GM23248 (cell line): ENCODE results near the gene SPACA1. TPM values are rescaled to one million over a fixed set of nuclear protein-coding genes. Genes with fewer than 3 reads are reported as not detected.
A peak's percentile ranks its signal among the peaks of the same experiment; 100 is the strongest.

Source experiments
- DNase-seq: peaks from one replicate; pipeline ENCODE4 v3.0.0-alpha.2; 2015
- H2AFZ ChIP-seq: fragments of 200-600 bp; sonication (generic); 2 replicates; pipeline ENCODE4 v1.6.1; 2016; ENCODE audit warnings: antibody characterized with exemption
- H3F3A ChIP-seq: fragments of 200-600 bp; sonication (generic); 2 replicates; pipeline ENCODE4 v1.6.1; 2016; ENCODE audit warnings: mild to moderate bottlenecking, antibody characterized with exemption, mixed run types; ENCODE audit not compliant: insufficient read depth
- H3K27ac ChIP-seq: fragments of 200-600 bp; sonication (generic); 2 replicates; pipeline ENCODE4 v1.5.1; 2016; ENCODE audit warnings: mild to moderate bottlenecking
- H3K27me3 ChIP-seq: fragments of 200-600 bp; sonication (generic); replicated peaks from 2 replicates; pipeline ENCODE4 v1.6.1; 2016; ENCODE audit warnings: mild to moderate bottlenecking; ENCODE audit not compliant: insufficient read depth
- H3K36me3 ChIP-seq: fragments of 200-600 bp; sonication (generic); 2 replicates; pipeline ENCODE4 v1.6.1; 2016; ENCODE audit warnings: low read depth, mild to moderate bottlenecking
- H3K4me1 ChIP-seq: fragments of 200-600 bp; sonication (generic); 2 replicates; pipeline ENCODE4 v1.6.1; 2016; ENCODE audit warnings: mild to moderate bottlenecking; ENCODE audit not compliant: insufficient read depth
- H3K4me2 ChIP-seq: fragments of 200-600 bp; sonication (generic); one replicate; pipeline ENCODE4 v1.6.1; 2016; ENCODE audit warnings: mild to moderate bottlenecking; ENCODE audit not compliant: unreplicated experiment
- H3K4me3 ChIP-seq: fragments of 200-600 bp; sonication (generic); 2 replicates; pipeline ENCODE4 v1.5.1; 2016; ENCODE audit warnings: mild to moderate bottlenecking
- H3K79me2 ChIP-seq: fragments of 200-600 bp; sonication (generic); 2 replicates; pipeline ENCODE4 v1.6.1; 2016; ENCODE audit warnings: mild to moderate bottlenecking; ENCODE audit not compliant: insufficient read depth
- H3K9ac ChIP-seq: fragments of 200-600 bp; sonication (generic); 2 replicates; pipeline ENCODE4 v1.6.1; 2016; ENCODE audit warnings: mild to moderate bottlenecking
- H3K9me2 ChIP-seq: fragments of 200-600 bp; sonication (generic); 2 replicates; pipeline ENCODE4 v1.6.1; 2016; ENCODE audit warnings: mixed run types, mild to moderate bottlenecking, moderate library complexity; ENCODE audit not compliant: insufficient read depth
- H3K9me3 ChIP-seq: fragments of 200-600 bp; sonication (generic); one replicate; pipeline ENCODE4 v1.6.1; 2017; ENCODE audit warnings: low read depth
- H4K20me1 ChIP-seq: fragments of 200-600 bp; sonication (generic); 2 replicates; pipeline ENCODE4 v1.6.0; 2016; ENCODE audit not compliant: insufficient read depth
- EZH2 ChIP-seq: fragments of 200-600 bp; sonication (generic); IDR thresholded peaks from 2 replicates; pipeline ENCODE4 v1.6.1; 2018; ENCODE audit warnings: antibody characterized with exemption, mild to moderate bottlenecking; ENCODE audit not compliant: insufficient read depth, poor library complexity, severe bottlenecking
- EZH2phosphoT487 ChIP-seq: fragments of 200-600 bp; sonication (generic); IDR thresholded peaks from 2 replicates; pipeline ENCODE4 v1.6.1; 2018; ENCODE audit warnings: antibody characterized with exemption, moderate library complexity, mild to moderate bottlenecking, low read depth; ENCODE audit not compliant: insufficient read depth
- WGBS, 2 experiments: methylation state at CpG; one replicate each; pipeline ENCODE4 v1.1.6; 2015 to 2017; ENCODE audit warnings: low lambda C conversion rate in 2 of 2, low coverage in 1 of 2; ENCODE audit errors: missing lambda C conversion rate in 2 of 2; 5-methylcytosine and 5-hydroxymethylcytosine counted together
- in situ Hi-C: fragments of 300-500 bp; cut with MboI; formaldehyde crosslinking; loops from 2 replicates; pipeline ENCODE4 v1.15.0; 2020
- polyA plus RNA-seq: library from polyadenylated mRNA; unstranded; fragments of >200 nt; fragmentation: Nextera tagmentation; extraction: Ambion mirVana; gene quantifications from 2 replicates; pipeline ENCODE4 v1.2.1, GENCODE V29; 2016
- total RNA-seq: library from RNA; depleted of rRNA; stranded (reverse); fragments of >200 nt; shearing (Covaris generic); gene quantifications from 2 replicates; pipeline ENCODE4 v1.2.3, GENCODE V29; 2014

The SPACA1 gene
- total and polyA plus RNA-seq, 2 experiments from 2014 or later: not detected

DNA sequence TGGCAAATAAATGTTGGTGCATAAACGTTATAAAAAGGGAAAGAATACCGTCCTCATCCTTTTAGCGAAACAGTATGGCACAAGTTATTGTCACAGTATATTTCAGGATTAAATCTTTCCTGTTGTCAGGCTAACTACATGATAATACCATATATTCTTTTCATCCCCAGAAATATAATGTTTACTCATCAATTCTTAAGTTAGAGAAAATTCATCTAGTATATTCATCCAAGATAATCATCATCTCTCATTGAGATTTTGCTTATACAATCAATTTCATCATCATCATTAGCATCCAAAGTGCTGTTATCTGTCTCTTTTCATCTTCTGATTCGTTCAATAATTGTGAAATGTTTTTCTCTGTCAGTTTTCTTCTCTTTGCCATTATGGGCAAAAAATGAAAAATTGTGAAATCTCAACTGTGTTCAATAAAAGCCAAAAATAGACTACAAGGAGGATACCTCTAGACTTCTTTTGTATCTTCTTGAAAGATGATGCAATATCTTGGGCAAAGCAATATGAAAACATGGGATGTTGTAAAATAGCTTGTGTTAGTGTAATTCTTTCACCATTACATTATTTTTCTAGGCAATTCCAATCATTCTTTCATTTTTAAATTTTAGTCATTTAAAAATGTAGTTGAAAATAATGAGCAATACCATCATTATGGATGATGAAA lies 2.6 kb downstream of the SPACA1 start:
- Histone ChIP-seq H3K79me2 (no peaks in the 10 kb centered on the region), H3K9me3 (no peaks in the 10 kb centered on the region), H3K9ac (no peak overlapping the region), H3F3A (no peaks in the 10 kb centered on the region), H2AFZ (no peak overlapping the region), H3K4me2 (no peak overlapping the region), H4K20me1 (no peaks in the 10 kb centered on the region), H3K27ac (no peak overlapping the region), H3K4me1 (no peaks in the 10 kb centered on the region), H3K9me2 (no peaks in the 10 kb centered on the region; the same call in 1 of the 2 replicates), H3K36me3 (no peaks in the 10 kb centered on the region), H3K4me3 (no peak overlapping the region), H3K27me3 (no peaks in the 10 kb centered on the region)
- DNase-seq: peak; percentile 17
- 25 to 30% methylated on average over 4 of the region's 4 CpGs for WGBS, 2 experiments
- no peak for TF ChIP-seq EZH2
- TF ChIP-seq EZH2phosphoT487: no peak
- in situ Hi-C loops: no loop called here

- WGBS, 2 experiments: 21 to 29% methylated on average over 3 of the region's 3 CpGs
- Histone ChIP-seq H3K4me1 (no peaks in the 10 kb centered on the region), H3K4me3 (no peak overlapping the region), H3K4me2 (no peak overlapping the region), H3K9me3 (no peaks in the 10 kb centered on the region), H3K79me2 (no peaks in the 10 kb centered on the region), H3K9ac (no peak overlapping the region), H4K20me1 (no peaks in the 10 kb centered on the region), H3K9me2 (no peaks in the 10 kb centered on the region), H3F3A (no peaks in the 10 kb centered on the region), H3K36me3 (no peaks in the 10 kb centered on the region), H2AFZ (no peak overlapping the region), H3K27ac (no peak overlapping the region), H3K27me3 (peaks cover 6% of the 10 kb centered on the region; the same call in 1 of the 2 replicates)
- in situ Hi-C loops: no loop called here
- TF ChIP-seq EZH2: no peak
- TF ChIP-seq EZH2phosphoT487: no peak
- no peak for DNase-seq
Measured at GRCh38 chr6:88059191-88059590, 11.6 kb downstream of the SPACA1 start.

DNA sequence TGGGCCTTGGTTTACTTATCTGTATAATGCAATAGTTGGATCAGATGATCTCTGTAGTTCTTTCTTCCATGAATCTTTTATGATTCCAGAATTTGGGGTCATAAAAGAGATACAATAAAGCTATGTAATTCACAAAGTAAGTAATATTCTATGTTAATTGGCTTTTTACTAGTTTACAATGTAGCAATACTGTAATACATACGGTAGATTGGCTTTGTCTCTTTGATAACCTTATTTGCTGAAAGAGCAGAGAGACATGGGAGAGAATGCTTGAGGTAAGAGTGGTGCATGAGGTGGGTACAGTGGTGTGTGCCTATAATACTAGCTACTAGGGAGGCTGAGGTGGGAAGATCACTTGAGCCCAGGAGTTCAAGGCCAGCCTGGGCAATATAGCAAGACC lies 14.7 kb downstream of the SPACA1 start:
- TF ChIP-seq EZH2 (no peak), EZH2phosphoT487 (no peak)
- no peak for DNase-seq
- H4K20me1 ChIP-seq: no peaks in the 10 kb centered on the region
- 36 to 52% methylated on average over 1 of the region's 1 CpG for WGBS, 2 experiments
- H3K27ac ChIP-seq: no peak overlapping the region
- H3K9me2 ChIP-seq: no peaks in the 10 kb centered on the region
- H2AFZ ChIP-seq: no peak overlapping the region
- no peak overlapping the region for H3K9ac ChIP-seq
- no peaks in the 10 kb centered on the region for H3K4me1 ChIP-seq
- no peaks in the 10 kb centered on the region for H3K79me2 ChIP-seq
- H3K4me2 ChIP-seq: no peak overlapping the region
- no peaks in the 10 kb centered on the region for H3K36me3 ChIP-seq
- no peak overlapping the region for H3K4me3 ChIP-seq
- H3F3A ChIP-seq: no peaks in the 10 kb centered on the region
- in situ Hi-C loops: no loop called here
- H3K9me3 ChIP-seq: no peaks in the 10 kb centered on the region
- H3K27me3 ChIP-seq: no peaks in the 10 kb centered on the region; the same call in 1 of the 2 replicates

GRCh38 chr6:88072462-88072861 lies 24.8 kb downstream of the SPACA1 start:
- in situ Hi-C loops: no loop called here
- no peak overlapping the region for H3K9ac ChIP-seq
- no peaks in the 10 kb centered on the region for H3K79me2 ChIP-seq
- H3K27ac ChIP-seq: no peak overlapping the region
- H3K9me3 ChIP-seq: no peaks in the 10 kb centered on the region
- no peaks in the 10 kb centered on the region for H3K9me2 ChIP-seq
- H3K4me2 ChIP-seq: no peak overlapping the region
- TF ChIP-seq EZH2 (no peak), EZH2phosphoT487 (no peak)
- no peaks in the 10 kb centered on the region for H3F3A ChIP-seq
- no peak for DNase-seq
- no peaks in the 10 kb centered on the region for H3K27me3 ChIP-seq
- H3K36me3 ChIP-seq: no peaks in the 10 kb centered on the region
- no peaks in the 10 kb centered on the region for H4K20me1 ChIP-seq
- no peaks in the 10 kb centered on the region for H3K4me1 ChIP-seq
- 35 to 46% methylated on average over 1 of the region's 1 CpG for WGBS, 2 experiments
- no peak overlapping the region for H3K4me3 ChIP-seq
- H2AFZ ChIP-seq: no peak overlapping the region

- no peak overlapping the region for H3K27ac ChIP-seq
- H3K9me3 ChIP-seq: no peaks in the 10 kb centered on the region
- 68 to 69% methylated on average over 1 of the region's 1 CpG for WGBS, 2 experiments
- H3K9ac ChIP-seq: no peak overlapping the region
- in situ Hi-C loops: no loop called here
- H4K20me1 ChIP-seq: no peaks in the 10 kb centered on the region
- no peaks in the 10 kb centered on the region for H3K9me2 ChIP-seq
- H3K4me3 ChIP-seq: no peak overlapping the region
- no peak for DNase-seq
- H3K79me2 ChIP-seq: no peaks in the 10 kb centered on the region
- no peaks in the 10 kb centered on the region for H3K4me1 ChIP-seq
- TF ChIP-seq EZH2 (no peak), EZH2phosphoT487 (no peak)
- no peaks in the 10 kb centered on the region for H3K36me3 ChIP-seq
- H2AFZ ChIP-seq: no peak overlapping the region
- H3K27me3 ChIP-seq: no peaks in the 10 kb centered on the region
- no peak overlapping the region for H3K4me2 ChIP-seq
- H3F3A ChIP-seq: no peaks in the 10 kb centered on the region
Measured at GRCh38 chr6:88074791-88075190, 27.1 kb downstream of the SPACA1 start.
